Lower lobe of right lung (tissue), 2 donors: Measurements from ENCODE around the gene VSTM4. TPM values are rescaled to one million over a fixed set of nuclear protein-coding genes. Genes with fewer than 3 reads are reported as not detected.
A peak's percentile ranks its signal among the peaks of the same experiment; 100 is the strongest.

Source experiments
- ATAC-seq, 2 donors: fragments of 200-7000 bp; cut with Tn5 transposase; one replicate each; pipeline ENCODE4 v1.9.1; 2020 to 2022; ENCODE audit warnings: mild to moderate bottlenecking in 2 of 2, moderate library complexity in 2 of 2
- DNase-seq: peaks from one replicate; pipeline ENCODE4 v3.0.0-alpha.2; 2020
- H3K27ac ChIP-seq: fragments of 200-600 bp; one replicate; pipeline ENCODE4 v1.8.0; 2022
- H3K27me3 ChIP-seq: fragments of 200-600 bp; one replicate; pipeline ENCODE4 v1.8.0; 2022; ENCODE audit warnings: low read depth
- H3K36me3 ChIP-seq: fragments of 200-600 bp; one replicate; pipeline ENCODE4 v1.8.0; 2022; ENCODE audit warnings: mild to moderate bottlenecking
- H3K4me1 ChIP-seq: fragments of 200-600 bp; one replicate; pipeline ENCODE4 v1.8.0; 2022
- H3K4me3 ChIP-seq: fragments of 200-600 bp; one replicate; pipeline ENCODE4 v1.8.0; 2022; ENCODE audit warnings: mild to moderate bottlenecking
- H3K9me3 ChIP-seq: fragments of 200-600 bp; one replicate; pipeline ENCODE4 v1.8.0; 2022
- intact Hi-C: fragments of 100-400 bp; cut with DNase I; formaldehyde crosslinking; loops from one replicate; pipeline ENCODE4 v1.11.0; 2022
- total RNA-seq: library from RNA; stranded (reverse); fragmentation: NEBNext Ultra II Directional; extraction: Animal tissue kit (Norgen Biotek cat#: 25700); gene quantifications from one replicate; pipeline ENCODE4 v1.2.1, GENCODE V29; 2021
- TF ChIP-seq, protein P1 (sequence below): fragments of 200-600 bp; IDR thresholded peaks from one replicate; pipeline ENCODE4 v1.8.0; 2022; ENCODE audit warnings: antibody characterized with exemption, mild to moderate bottlenecking
- donor health status: DM: no; HTN: yes; CAD: no; lungs with severe emphysema.

The VSTM4 gene
- total RNA-seq, 1 donor from 2014 or later = 18.7 TPM

DNA sequence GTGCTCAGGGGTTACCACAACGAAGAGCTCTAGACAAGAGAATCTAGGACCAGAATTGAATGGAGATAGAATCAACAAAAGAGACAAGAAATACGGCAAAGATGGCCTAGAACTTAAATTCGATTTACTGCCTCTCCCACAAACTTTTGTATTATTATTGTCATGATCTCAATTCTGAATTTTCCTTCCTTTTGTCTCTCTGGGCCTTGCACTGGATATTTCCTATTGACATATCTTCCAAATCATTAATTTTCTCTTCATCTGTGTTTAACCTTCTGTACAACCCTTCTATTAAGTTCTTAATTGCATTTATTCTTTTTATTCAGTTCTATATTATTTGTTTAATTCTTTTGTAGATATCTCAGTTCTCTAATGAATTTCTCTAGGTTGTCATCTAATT lies 28.4 kb downstream of the VSTM4 start:
- Histone ChIP-seq H3K36me3 (no peaks in the 10 kb centered on the region), H3K27ac (no peak overlapping the region), H3K4me1 (peaks cover 28% of the 10 kb centered on the region), H3K4me3 (no peak overlapping the region), H3K9me3 (no peaks in the 10 kb centered on the region), H3K27me3 (no peaks in the 10 kb centered on the region)
- TF ChIP-seq, protein P1, sequence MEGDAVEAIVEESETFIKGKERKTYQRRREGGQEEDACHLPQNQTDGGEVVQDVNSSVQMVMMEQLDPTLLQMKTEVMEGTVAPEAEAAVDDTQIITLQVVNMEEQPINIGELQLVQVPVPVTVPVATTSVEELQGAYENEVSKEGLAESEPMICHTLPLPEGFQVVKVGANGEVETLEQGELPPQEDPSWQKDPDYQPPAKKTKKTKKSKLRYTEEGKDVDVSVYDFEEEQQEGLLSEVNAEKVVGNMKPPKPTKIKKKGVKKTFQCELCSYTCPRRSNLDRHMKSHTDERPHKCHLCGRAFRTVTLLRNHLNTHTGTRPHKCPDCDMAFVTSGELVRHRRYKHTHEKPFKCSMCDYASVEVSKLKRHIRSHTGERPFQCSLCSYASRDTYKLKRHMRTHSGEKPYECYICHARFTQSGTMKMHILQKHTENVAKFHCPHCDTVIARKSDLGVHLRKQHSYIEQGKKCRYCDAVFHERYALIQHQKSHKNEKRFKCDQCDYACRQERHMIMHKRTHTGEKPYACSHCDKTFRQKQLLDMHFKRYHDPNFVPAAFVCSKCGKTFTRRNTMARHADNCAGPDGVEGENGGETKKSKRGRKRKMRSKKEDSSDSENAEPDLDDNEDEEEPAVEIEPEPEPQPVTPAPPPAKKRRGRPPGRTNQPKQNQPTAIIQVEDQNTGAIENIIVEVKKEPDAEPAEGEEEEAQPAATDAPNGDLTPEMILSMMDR = no peak
- intact Hi-C loops = no loop called here
- ATAC-seq (no peak), DNase-seq (no peak)

DNA sequence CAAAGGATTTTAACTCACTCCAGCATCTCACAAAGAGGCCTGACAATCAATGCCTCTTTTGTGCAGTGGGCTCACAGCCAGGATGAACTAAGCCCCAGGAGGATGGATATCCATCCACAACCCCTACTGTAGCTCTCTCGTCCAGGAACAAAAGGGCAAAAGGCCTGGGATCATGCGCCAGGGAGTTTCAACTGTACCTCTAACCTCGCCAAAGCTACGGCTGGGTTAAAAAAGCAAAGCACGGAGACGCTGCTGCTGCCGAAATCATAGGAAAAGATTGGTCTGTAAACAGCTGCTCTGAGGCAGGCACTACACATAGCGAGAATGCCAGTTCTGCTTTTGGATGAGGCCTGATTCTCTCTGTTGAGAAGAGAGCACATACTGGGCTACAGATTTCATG lies 32.1 kb downstream of the VSTM4 start:
- no peaks in the 10 kb centered on the region for H3K36me3 ChIP-seq
- H3K9me3 ChIP-seq = no peaks in the 10 kb centered on the region
- no peak overlapping the region for H3K4me3 ChIP-seq
- H3K27me3 ChIP-seq = no peaks in the 10 kb centered on the region
- DNase-seq (no peak), ATAC-seq (peak in 1 of 2 donors; percentile 5)
- H3K4me1 ChIP-seq = peaks cover 40% of the 10 kb centered on the region
- H3K27ac ChIP-seq = no peak overlapping the region
- TF ChIP-seq, protein P1 = no peak
- intact Hi-C loops = no loop called here

DNA sequence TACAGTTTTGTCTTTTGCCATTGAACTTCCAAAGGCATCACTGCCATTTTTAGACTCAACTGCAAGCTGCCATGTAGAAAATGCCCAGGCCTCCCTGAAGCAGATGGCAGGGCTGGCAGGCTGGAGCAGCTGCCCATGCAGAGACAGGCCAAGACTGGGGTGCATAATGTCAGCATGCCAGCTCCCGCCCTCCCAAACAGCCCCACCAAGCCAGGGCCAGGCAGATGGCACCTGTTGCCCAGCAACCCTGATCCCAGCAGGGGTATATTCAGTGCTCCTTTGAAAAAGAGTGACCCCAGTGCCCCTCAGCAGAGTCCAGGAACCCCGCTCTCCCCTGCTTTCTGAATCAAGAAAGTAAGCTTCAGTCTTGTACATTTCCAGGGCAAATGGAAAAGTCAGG lies 32.6 kb downstream of the VSTM4 start:
- Histone ChIP-seq H3K36me3 (no peaks in the 10 kb centered on the region), H3K4me3 (no peak overlapping the region), H3K9me3 (no peaks in the 10 kb centered on the region), H3K27ac (peak overlapping the region; percentile 9), H3K4me1 (peaks cover 45% of the 10 kb centered on the region), H3K27me3 (no peaks in the 10 kb centered on the region)
- DNase-seq (no peak), ATAC-seq (no peak)
- TF ChIP-seq, protein P1 = no peak
- intact Hi-C loops = no loop called here

DNA sequence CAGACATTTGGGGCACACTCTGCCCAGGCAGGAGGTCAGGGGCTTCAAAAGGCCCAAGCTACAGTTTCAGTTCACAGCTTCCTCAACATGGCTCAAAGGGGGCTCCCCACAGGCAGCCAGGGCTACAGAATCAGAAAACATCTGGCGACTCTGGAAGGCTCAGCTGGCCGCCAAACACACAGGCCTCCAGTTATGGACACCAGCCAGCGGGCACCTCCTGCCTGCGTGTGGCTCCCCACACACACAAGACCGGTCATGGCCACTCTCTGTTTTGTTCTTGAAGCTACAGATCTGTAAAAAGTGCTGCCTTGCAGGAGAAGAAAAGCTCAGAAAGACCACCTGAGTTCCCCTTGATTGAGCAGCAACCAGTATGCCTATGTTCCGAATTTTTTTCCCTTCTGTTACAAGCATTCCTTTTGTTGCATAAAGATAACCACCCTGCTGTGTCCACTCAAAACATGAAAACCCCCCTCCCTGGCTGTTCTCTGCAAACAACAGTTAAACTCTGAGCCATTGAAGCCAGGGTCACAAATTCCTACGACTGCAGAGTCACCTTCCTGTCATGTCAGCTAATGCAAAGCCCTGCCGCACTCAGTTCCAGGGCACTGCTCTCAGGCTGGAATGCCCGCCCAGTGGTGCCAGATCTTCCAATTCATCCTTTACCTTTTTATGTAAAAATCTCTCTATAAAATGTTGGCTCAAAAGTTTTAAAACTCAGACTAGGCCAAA lies 33.6 kb downstream of the VSTM4 start:
- Histone ChIP-seq H3K4me3 (no peak overlapping the region), H3K27ac (peak overlapping the region; percentile 25), H3K27me3 (no peaks in the 10 kb centered on the region), H3K4me1 (peaks cover 55% of the 10 kb centered on the region), H3K36me3 (no peaks in the 10 kb centered on the region), H3K9me3 (no peaks in the 10 kb centered on the region)
- TF ChIP-seq, protein P1 = no peak
- intact Hi-C loops = no loop called here
- ATAC-seq (no peak), DNase-seq (no peak)

DNA sequence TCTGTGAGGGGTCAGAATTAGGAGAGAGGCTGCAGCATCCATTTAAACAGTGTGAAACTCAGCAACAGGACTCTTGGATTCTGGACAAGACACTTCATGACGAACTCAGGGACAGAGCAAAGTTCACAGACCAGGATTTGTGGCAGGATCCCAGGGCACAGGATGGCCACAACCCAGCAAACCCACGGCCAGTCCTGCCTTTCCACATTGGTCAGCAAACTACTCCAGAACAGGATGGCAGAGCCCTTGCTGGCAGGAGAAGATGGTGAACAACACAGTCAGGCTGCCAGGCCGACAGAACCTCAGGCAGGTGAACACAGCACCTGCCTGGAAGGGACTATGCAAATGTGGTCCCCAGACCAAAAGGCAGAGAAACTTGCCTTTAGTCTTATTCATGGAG lies 34.4 kb downstream of the VSTM4 start:
- no peak for DNase-seq
- Histone ChIP-seq H3K27me3 (no peaks in the 10 kb centered on the region), H3K4me3 (no peak overlapping the region), H3K36me3 (peaks cover 6% of the 10 kb centered on the region), H3K4me1 (peaks cover 55% of the 10 kb centered on the region), H3K9me3 (no peaks in the 10 kb centered on the region), H3K27ac (peak overlapping the region; percentile 25)
- TF ChIP-seq, protein P1 = no peak
- intact Hi-C loops = no loop called here
- peak in 1 of 2 donors; percentile 5 for ATAC-seq
